Neural cell (in vitro differentiated cells): ENCODE results near the gene RPL7L1. TPM values are rescaled to one million over a fixed set of nuclear protein-coding genes. Genes with fewer than 3 reads are reported as not detected.
"Not testable (repeated sequence)": the region's sequence is repeated elsewhere in the genome, so short reads cannot be mapped to it uniquely, and the experiment has no call there.

ENCODE experiments used
- H2AFZ ChIP-seq: fragments of 200-600, 300-800 bp; sonication (generic), shearing (Covaris generic); 2 replicates; pipeline ENCODE4 v1.6.0; 2014; ENCODE audit warnings: low read depth, mild to moderate bottlenecking, antibody characterized with exemption, low read length, moderate library complexity
- H3F3A ChIP-seq: fragments of 200-600 bp; shearing (Covaris generic); 2 replicates; pipeline ENCODE4 v1.6.1; 2016; ENCODE audit warnings: mild to moderate bottlenecking, moderate library complexity, mixed read lengths, antibody characterized with exemption, low read length; ENCODE audit not compliant: insufficient read depth, poor library complexity, severe bottlenecking
- H3K27ac ChIP-seq: fragments of 200-600, 300-800 bp; sonication (generic), shearing (Covaris generic); 2 replicates; pipeline ENCODE4 v1.5.1; 2014; ENCODE audit warnings: mild to moderate bottlenecking, low read length, moderate library complexity
- H3K27me3 ChIP-seq: fragments of 300-800, 200-600 bp; sonication (generic), shearing (Covaris generic); 2 replicates; pipeline ENCODE4 v1.6.0; 2014; ENCODE audit warnings: mild to moderate bottlenecking, low read depth, low read length, moderate library complexity; ENCODE audit not compliant: insufficient read depth
- H3K36me3 ChIP-seq: fragments of 300-800, 200-600 bp; sonication (generic), shearing (Covaris generic); 2 replicates; pipeline ENCODE4 v1.5.1; 2014; ENCODE audit warnings: mild to moderate bottlenecking, antibody characterized with exemption, low read length, moderate library complexity; ENCODE audit not compliant: insufficient read depth
- H3K4me2 ChIP-seq: fragments of 300-800, 200-600 bp; sonication (generic), shearing (Covaris generic); 2 replicates; pipeline ENCODE4 v1.6.0; 2014; ENCODE audit warnings: mild to moderate bottlenecking, low read length
- H3K4me3 ChIP-seq: fragments of 300-800, 200-600 bp; sonication (generic), shearing (Covaris generic); 2 replicates; pipeline ENCODE4 v1.5.1; 2014; ENCODE audit warnings: mild to moderate bottlenecking, low read length, moderate library complexity
- H3K79me2 ChIP-seq: fragments of 200-600 bp; shearing (Covaris generic); replicated peaks from 2 replicates; pipeline ENCODE4 v1.6.0; 2014; ENCODE audit warnings: mild to moderate bottlenecking, low read length, moderate library complexity; ENCODE audit not compliant: insufficient read depth
- H3K9ac ChIP-seq: fragments of 300-800, 200-600 bp; sonication (generic), shearing (Covaris generic); 2 replicates; pipeline ENCODE4 v1.6.1; 2016; ENCODE audit warnings: mild to moderate bottlenecking, low read length, mixed read lengths
- H3K9me2 ChIP-seq: fragments of 200-600 bp; shearing (Covaris generic); 2 replicates; pipeline ENCODE4 v1.6.1; 2016; ENCODE audit warnings: mild to moderate bottlenecking, low read length, mixed read lengths; ENCODE audit not compliant: insufficient read depth
- H3K9me3 ChIP-seq: fragments of 200-600, 300-800 bp; sonication (generic), shearing (Covaris generic); 2 replicates; pipeline ENCODE4 v1.6.1; 2016; ENCODE audit warnings: mild to moderate bottlenecking, mixed run types, low read length, moderate library complexity, mixed read lengths
- H4K20me1 ChIP-seq: fragments of 200-600 bp; shearing (Covaris generic); 2 replicates; pipeline ENCODE4 v1.6.1; 2016; ENCODE audit warnings: mild to moderate bottlenecking, mixed run types; ENCODE audit not compliant: insufficient read depth
- EP300 ChIP-seq: fragments of 450-650 bp; conservative IDR thresholded peaks from 2 replicates; pipeline ENCODE4 v1.6.1; 2014; ENCODE audit warnings: antibody characterized with exemption, mild to moderate bottlenecking, moderate library complexity; ENCODE audit not compliant: poor library complexity, severe bottlenecking
- EZH2 ChIP-seq: fragments of 200-600, 300-800 bp; shearing (Covaris generic), sonication (generic); IDR thresholded peaks from 2 replicates; pipeline ENCODE4 v1.6.1; 2014; ENCODE audit warnings: antibody characterized with exemption, low read length, borderline replicate concordance, mild to moderate bottlenecking; ENCODE audit not compliant: insufficient read depth, poor library complexity, severe bottlenecking
- MXI1 ChIP-seq: fragments of 450-650 bp; conservative IDR thresholded peaks from 2 replicates; pipeline ENCODE4 v1.6.1; 2014; ENCODE audit warnings: antibody characterized with exemption, mild to moderate bottlenecking; ENCODE audit not compliant: poor library complexity, severe bottlenecking
- POLR2AphosphoS5 ChIP-seq: IDR thresholded peaks from 2 replicates; pipeline ENCODE4 v1.6.1; 2012
- RAD21 ChIP-seq: fragments of 450-650 bp; conservative IDR thresholded peaks from 2 replicates; pipeline ENCODE4 v1.6.1; 2014; ENCODE audit warnings: antibody characterized with exemption, mild to moderate bottlenecking, moderate library complexity
- SMC3 ChIP-seq: fragments of 450-650 bp; conservative IDR thresholded peaks from 2 replicates; pipeline ENCODE4 v1.6.1; 2014; ENCODE audit warnings: antibody characterized with exemption, mild to moderate bottlenecking, moderate library complexity; ENCODE audit not compliant: poor library complexity
- TAF1 ChIP-seq: IDR thresholded peaks from 2 replicates; pipeline ENCODE4 v1.6.1; 2012; ENCODE audit warnings: low read depth
- polyA plus RNA-seq: library from polyadenylated mRNA; depleted of rRNA; stranded (reverse); fragments of >200 nt; gene quantifications from 2 replicates; pipeline ENCODE4 v1.2.3, GENCODE V29; 2014
- TF ChIP-seq, protein P1 (sequence below): fragments of 450-650 bp; IDR thresholded peaks from 2 replicates; pipeline ENCODE4 v1.5.1; 2014; ENCODE audit warnings: antibody characterized with exemption, mild to moderate bottlenecking, moderate library complexity; ENCODE audit not compliant: poor library complexity, severe bottlenecking
- TF ChIP-seq, protein P2 (sequence below): IDR thresholded peaks from 2 replicates; pipeline ENCODE4 v1.6.1; 2012; ENCODE audit warnings: borderline replicate concordance

The RPL7L1 gene
- polyA plus RNA-seq, 1 donor from 2014 or later, result 88.5 TPM

DNA sequence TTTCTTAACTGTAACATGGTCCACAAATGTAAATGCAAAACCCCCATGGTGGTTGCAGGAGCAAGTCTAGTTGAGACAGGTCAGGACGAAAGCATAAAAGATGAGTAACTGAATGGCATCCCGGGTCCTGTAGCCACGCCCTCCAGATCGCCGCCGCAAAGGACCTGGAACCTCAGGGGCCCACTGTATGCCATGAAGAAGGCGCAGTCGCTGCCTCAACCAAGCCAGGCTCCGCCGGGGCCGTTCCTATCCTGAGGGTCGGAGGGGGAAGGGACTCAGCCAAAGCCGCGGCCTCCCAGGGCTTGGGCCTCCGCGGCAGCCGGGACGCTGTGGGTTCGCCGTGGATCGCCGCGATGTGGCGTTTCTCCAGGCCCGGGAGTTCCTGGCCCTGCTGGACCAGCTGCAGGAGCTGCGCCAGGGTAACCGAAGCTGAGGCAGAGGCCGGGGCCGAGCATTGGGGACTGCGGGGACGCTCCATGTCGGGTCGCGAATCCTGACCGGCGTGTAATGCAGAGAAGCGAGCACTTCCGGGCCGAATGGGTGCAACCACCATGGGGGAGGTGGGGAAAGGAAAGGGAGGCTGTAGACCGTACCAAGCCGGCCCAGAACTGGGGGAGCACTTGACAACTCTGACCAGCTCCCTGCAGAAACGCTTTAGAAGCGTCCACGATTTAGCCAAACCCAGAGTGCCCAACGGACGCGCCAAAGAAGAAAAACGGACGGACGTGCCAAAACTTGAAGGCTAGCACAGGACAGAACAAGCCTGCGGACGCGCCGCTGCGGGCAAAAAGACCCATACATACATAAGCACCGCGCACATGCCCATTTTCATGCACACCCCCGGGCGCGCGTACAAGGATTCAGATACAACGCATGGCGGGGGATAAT is 11.1 kb downstream of the RPL7L1 start:
- peak overlapping the region; percentile 94 for H3K27ac ChIP-seq
- H4K20me1 ChIP-seq, result no peaks in the 10 kb centered on the region
- H3K9ac ChIP-seq, result peak overlapping the region; percentile 97
- no peaks in the 10 kb centered on the region for H3K79me2 ChIP-seq
- H2AFZ ChIP-seq, result peak overlapping the region; percentile 97
- H3K4me2 ChIP-seq, result peak overlapping the region; percentile 98
- no peaks in the 10 kb centered on the region for H3K27me3 ChIP-seq
- H3K36me3 ChIP-seq, result no peaks in the 10 kb centered on the region
- H3K9me3 ChIP-seq, result no peaks in the 10 kb centered on the region
- TF ChIP-seq MXI1 (peak; percentile 89), SMC3 (peak; percentile 24), EP300 (peak; percentile 42), TAF1 (peak; percentile 37), POLR2AphosphoS5 (peak; percentile 93), EZH2 (no peak), RAD21 (no peak)
- TF ChIP-seq, protein P1, sequence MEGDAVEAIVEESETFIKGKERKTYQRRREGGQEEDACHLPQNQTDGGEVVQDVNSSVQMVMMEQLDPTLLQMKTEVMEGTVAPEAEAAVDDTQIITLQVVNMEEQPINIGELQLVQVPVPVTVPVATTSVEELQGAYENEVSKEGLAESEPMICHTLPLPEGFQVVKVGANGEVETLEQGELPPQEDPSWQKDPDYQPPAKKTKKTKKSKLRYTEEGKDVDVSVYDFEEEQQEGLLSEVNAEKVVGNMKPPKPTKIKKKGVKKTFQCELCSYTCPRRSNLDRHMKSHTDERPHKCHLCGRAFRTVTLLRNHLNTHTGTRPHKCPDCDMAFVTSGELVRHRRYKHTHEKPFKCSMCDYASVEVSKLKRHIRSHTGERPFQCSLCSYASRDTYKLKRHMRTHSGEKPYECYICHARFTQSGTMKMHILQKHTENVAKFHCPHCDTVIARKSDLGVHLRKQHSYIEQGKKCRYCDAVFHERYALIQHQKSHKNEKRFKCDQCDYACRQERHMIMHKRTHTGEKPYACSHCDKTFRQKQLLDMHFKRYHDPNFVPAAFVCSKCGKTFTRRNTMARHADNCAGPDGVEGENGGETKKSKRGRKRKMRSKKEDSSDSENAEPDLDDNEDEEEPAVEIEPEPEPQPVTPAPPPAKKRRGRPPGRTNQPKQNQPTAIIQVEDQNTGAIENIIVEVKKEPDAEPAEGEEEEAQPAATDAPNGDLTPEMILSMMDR, result no peak
- TF ChIP-seq, protein P2, sequence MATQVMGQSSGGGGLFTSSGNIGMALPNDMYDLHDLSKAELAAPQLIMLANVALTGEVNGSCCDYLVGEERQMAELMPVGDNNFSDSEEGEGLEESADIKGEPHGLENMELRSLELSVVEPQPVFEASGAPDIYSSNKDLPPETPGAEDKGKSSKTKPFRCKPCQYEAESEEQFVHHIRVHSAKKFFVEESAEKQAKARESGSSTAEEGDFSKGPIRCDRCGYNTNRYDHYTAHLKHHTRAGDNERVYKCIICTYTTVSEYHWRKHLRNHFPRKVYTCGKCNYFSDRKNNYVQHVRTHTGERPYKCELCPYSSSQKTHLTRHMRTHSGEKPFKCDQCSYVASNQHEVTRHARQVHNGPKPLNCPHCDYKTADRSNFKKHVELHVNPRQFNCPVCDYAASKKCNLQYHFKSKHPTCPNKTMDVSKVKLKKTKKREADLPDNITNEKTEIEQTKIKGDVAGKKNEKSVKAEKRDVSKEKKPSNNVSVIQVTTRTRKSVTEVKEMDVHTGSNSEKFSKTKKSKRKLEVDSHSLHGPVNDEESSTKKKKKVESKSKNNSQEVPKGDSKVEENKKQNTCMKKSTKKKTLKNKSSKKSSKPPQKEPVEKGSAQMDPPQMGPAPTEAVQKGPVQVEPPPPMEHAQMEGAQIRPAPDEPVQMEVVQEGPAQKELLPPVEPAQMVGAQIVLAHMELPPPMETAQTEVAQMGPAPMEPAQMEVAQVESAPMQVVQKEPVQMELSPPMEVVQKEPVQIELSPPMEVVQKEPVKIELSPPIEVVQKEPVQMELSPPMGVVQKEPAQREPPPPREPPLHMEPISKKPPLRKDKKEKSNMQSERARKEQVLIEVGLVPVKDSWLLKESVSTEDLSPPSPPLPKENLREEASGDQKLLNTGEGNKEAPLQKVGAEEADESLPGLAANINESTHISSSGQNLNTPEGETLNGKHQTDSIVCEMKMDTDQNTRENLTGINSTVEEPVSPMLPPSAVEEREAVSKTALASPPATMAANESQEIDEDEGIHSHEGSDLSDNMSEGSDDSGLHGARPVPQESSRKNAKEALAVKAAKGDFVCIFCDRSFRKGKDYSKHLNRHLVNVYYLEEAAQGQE, result peak; percentile 88
- peaks cover 6% of the 10 kb centered on the region for H3F3A ChIP-seq
- H3K4me3 ChIP-seq, result peak overlapping the region; percentile 93
- no peaks in the 10 kb centered on the region for H3K9me2 ChIP-seq

DNA sequence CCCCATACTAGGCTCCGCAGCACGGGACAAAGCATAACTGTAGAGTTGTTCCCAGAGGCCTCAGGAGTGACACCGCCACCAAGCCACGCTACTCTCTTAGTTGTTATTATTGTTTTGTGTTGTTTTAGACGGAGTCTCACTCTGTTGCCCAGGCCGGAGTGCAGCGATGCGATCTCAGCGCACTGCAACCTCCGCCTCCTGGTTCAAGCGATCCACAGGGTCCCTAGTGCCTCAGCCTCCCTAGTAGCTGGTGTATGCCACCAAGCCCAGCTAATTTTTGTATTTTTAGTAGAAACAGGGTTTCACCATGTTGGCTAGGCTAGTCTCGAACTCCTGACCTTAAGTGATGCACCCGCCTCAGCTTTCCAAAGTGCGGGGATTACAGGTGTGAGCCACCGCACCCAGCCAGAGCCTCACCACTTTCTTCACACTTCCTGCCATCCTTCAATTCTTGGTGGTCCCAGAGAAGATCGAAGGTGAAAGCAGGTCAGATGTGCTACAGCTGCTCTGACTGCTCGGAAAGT is 11.8 kb downstream of the RPL7L1 start:
- Histone ChIP-seq H3K4me2 (peak overlapping the region; percentile 65), H3K36me3 (no peaks in the 10 kb centered on the region), H3K27me3 (no peaks in the 10 kb centered on the region), H3K4me3 (peak overlapping the region; percentile 93), H3K9me3 (no peaks in the 10 kb centered on the region), H4K20me1 (no peaks in the 10 kb centered on the region), H3K27ac (peak overlapping the region; percentile 94), H2AFZ (peak overlapping the region; percentile 97), H3K9me2 (no peaks in the 10 kb centered on the region), H3K79me2 (no peaks in the 10 kb centered on the region), H3K9ac (peak overlapping the region; percentile 97), H3F3A (peaks cover 6% of the 10 kb centered on the region)
- TF ChIP-seq EP300 (no peak), RAD21 (no peak), POLR2AphosphoS5 (no peak), EZH2 (no peak), MXI1 (no peak)
- TF ChIP-seq, protein P2, result no peak

DNA sequence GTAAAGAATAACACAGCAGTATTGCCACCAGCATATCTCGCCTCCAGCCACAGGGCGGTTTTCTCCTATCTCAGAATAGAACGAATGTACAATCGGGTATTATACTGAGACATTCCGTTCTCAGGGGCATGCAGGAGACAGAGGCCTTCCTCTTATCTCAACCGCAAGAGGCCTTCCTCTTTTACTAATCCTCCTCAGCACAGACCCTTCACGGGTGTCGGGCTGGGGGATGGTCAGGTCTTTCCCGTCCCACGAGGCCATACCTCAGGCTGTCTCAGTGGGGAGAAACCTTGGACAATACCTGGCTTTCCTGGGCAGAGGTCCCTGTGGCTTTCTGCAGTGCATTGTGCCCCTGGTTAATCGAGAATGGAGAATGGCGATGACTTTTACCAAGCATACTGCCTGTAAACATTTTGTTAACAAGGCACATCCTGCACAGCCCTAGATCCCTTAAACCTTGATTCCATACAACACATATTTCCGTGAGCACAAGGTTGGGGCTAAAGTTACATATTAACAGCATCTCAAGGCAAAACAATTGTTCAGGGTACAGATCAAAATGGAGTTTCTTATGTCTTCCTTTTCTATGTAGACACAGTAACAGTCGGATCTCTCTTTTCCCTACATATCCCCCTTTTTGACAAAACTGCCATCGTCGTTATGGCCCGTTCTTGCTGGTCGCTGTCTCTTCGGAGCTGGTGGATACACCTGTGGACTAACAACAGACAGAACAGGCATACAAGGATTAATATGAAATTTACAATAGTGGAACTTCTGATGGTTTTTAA is 14.8 kb downstream of the RPL7L1 start:
- not testable (repeated sequence) for H4K20me1 ChIP-seq, H3K79me2 ChIP-seq, H3K27me3 ChIP-seq, H3K9me2 ChIP-seq, H3K4me3 ChIP-seq, H3F3A ChIP-seq, H3K4me2 ChIP-seq, H3K9ac ChIP-seq, H3K9me3 ChIP-seq, H2AFZ ChIP-seq, H3K27ac ChIP-seq, H3K36me3 ChIP-seq
